ENCODE measurements around the gene TRAPPC8.

- TF ChIP-seq CTCF (IDR thresholded peaks at IDR 0.05) (no peak), POLR2A (IDR thresholded peaks at IDR 0.05) (no peak)
Observed at GRCh38 chr18:31952223-31952622, 9.3 kb upstream of the TRAPPC8 start.
